SIG-M5 treated with dmso at 0.1 percent for 504 hours (cell line): ENCODE results near the gene GSTT4.
"Not testable (repeated sequence)": the region's sequence is repeated elsewhere in the genome, so short reads cannot be mapped to it uniquely, and the experiment has no call there.

ENCODE experiments used
- DNase-seq: peaks from one replicate; lab custom pipeline; 2025; ENCODE audit not compliant: unreplicated experiment; lab: John Stamatoyannopoulos, UW

Gene GSTT4

DNA sequence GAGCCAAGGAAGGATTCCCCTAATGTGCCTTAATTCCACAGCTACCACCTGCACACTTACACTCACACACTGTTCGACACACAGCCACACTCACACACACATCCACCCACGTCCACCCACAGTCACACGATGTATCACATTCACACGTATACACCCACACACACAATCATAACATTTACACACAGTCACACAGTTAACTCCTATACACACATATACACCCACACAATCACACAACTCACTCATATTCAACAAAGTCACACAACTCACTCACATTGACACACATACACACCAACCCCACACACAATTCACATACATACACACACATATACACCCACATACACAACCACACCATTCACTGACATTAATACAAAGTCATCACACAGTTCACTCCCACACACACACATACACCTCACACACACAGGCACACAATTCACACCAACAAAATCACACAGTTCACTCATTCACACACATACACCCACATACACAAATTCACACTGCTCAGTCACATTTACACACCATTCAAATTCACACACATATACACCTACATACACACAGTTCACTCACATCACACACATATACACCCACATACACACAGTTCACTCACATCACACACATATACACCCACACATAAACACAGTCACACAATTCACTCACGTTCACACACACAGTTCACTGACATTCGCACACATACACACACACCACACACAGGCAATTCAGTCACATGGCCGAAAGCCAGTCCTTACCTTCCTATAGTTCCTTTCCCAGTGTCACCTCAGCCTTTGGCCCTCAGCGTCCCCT lies 50.9 kb downstream of the GSTT4 start:
- DNase-seq, result not testable (repeated sequence)

DNA sequence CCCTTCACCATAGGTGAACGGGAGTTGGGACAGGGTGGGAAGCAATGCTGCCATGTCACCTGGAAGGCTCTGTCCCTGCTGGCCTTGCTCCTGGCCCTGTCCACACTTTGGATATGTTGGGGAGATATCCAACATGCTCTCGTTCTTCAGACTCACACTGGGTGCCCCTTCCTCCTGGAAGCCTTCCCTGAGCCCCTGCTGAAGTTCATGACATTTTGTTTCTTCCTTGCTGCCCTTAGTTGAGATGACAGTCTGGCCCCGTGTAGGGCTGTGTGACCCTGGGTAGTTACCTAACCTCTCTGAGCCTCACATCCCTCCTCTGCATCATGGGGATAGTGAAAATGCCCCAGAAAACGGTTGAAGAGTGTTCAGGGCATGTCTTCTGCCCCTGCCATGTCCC lies 51.8 kb downstream of the GSTT4 start:
- DNase-seq, result not testable (repeated sequence)

DNA sequence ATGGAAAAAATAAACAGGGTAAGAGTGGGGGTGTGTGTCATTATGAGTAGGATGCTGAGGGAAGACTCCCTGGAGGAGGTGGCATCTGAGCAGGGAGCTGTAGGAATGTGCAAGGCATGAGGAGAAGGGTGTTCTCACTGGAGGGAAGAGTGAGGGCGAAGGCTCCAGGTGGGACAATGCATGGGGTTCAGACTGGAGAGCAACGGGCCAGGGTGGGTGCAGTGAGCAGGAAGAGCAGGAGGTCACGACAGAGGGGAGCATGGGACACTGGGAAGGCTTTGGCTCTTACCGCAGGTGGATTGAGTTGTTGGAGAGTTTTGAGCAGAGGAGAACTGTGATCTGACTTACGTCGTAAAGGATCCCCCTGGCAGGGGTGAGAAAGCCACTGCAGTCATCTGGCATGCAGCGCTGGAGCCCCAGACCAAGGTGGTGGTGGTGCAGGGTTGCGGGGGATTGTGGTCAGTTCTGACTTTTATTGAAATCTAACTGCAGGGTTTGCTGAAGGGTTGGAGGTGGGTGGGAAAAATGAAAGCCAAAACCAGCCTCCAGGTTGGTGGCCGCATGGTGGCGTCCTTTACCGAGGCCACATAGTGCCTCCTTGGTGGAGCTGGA lies 52.4 kb downstream of the GSTT4 start:
- not testable (repeated sequence) for DNase-seq

DNA sequence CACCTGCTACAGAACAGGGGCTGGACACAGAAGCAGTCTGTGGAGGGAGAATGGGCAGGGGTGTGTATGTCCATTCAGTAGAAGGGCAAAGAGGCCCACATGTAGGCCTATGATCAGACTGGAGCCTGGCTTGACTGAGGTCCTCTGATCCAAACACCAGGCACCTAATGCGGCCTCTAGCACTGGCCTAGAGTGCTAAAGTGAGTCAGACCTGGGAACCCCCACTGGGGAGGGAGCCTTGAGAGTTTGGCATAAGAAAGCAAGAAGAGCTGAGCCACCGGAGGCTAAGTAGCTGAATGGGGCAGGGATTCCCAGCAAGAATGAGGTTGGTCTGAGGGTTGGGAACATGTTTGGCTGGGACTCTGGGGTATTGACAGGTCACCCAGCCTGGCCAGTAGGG lies 53.9 kb downstream of the GSTT4 start:
- DNase-seq, result not testable (repeated sequence)

DNA sequence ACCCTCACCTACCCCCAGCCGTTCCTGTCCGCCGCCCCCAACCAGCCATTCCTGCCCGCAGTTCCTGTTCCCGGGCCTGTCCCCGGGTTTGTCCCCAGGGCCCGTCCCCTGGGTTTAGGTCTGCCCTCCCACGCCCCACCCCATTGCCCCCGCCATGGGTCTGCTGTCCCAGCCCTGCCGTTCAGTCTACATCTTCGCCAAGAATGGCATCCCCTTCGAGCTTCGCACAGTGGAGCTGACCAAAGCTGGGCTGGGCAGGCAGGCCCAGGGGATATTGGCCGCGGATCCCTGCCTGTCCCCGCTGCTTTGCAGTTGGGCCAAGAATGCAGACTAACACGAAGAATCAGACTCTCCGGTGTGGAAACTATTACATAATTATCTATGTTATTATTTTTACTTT lies 55.5 kb downstream of the GSTT4 start:
- DNase-seq, result not testable (repeated sequence)
